Esophagus (tissue), 2 donors: ENCODE data around the gene RBM24. TPM values are rescaled to one million over a fixed set of nuclear protein-coding genes. Genes with fewer than 3 reads are reported as not detected.
"Not testable (repeated sequence)": the region's sequence is repeated elsewhere in the genome, so short reads cannot be mapped to it uniquely, and the experiment has no call there.

Experiments
- H3K27ac ChIP-seq, 2 donors: one replicate each; pipeline ENCODE4 v1.5.1; 2013; ENCODE audit warnings: low read depth in 2 of 2, mild to moderate bottlenecking in 2 of 2, inconsistent platforms in 1 of 2, low read length in 1 of 2, moderate library complexity in 1 of 2
- H3K27me3 ChIP-seq, 2 donors: one replicate each; pipeline ENCODE4 v1.6.1; 2013; ENCODE audit warnings: low read length in 2 of 2, control low read depth in 1 of 2, mild to moderate bottlenecking in 1 of 2; ENCODE audit not compliant: insufficient read depth in 2 of 2, control insufficient read depth in 1 of 2
- H3K36me3 ChIP-seq, 2 donors: one replicate each; pipeline ENCODE4 v1.6.1; 2013; ENCODE audit warnings: low read length in 1 of 2; ENCODE audit not compliant: control insufficient read depth in 2 of 2, insufficient read depth in 2 of 2
- H3K4me1 ChIP-seq, 2 donors: one replicate each; pipeline ENCODE4 v1.6.1; 2013; ENCODE audit warnings: low read length in 1 of 2; ENCODE audit not compliant: control insufficient read depth in 2 of 2, insufficient read depth in 2 of 2
- H3K4me3 ChIP-seq, 2 donors: one replicate each; pipeline ENCODE4 v1.5.1; 2013; ENCODE audit warnings: low read length in 2 of 2, mild to moderate bottlenecking in 2 of 2, low read depth in 1 of 2, moderate library complexity in 1 of 2
- H3K9me3 ChIP-seq, 2 donors: one replicate each; pipeline ENCODE4 v1.6.1; 2013; ENCODE audit warnings: mild to moderate bottlenecking in 2 of 2, low read depth in 1 of 2, low read length in 1 of 2, moderate library complexity in 1 of 2; ENCODE audit not compliant: control insufficient read depth in 2 of 2, insufficient read depth in 1 of 2
- WGBS, 2 donors: extraction: QIAGEN DNeasy Blood & Tissue Kit; methylation state at CpG; one replicate each; pipeline ENCODE4 v1.1.7; 2013; 5-methylcytosine and 5-hydroxymethylcytosine counted together
- polyA plus RNA-seq, 2 donors: library from polyadenylated mRNA; stranded (reverse); fragments of 200-250 nt; gene quantifications; one replicate each; pipeline ENCODE4 v1.2.3, GENCODE V29; 2013
- donor health status: healthy with polysubstance abuse.
- donor health status: Bipolar disorder and iron deficiency.

Gene RBM24
- polyA plus RNA-seq, 2 donors = 0.51 to 1.3 TPM

DNA sequence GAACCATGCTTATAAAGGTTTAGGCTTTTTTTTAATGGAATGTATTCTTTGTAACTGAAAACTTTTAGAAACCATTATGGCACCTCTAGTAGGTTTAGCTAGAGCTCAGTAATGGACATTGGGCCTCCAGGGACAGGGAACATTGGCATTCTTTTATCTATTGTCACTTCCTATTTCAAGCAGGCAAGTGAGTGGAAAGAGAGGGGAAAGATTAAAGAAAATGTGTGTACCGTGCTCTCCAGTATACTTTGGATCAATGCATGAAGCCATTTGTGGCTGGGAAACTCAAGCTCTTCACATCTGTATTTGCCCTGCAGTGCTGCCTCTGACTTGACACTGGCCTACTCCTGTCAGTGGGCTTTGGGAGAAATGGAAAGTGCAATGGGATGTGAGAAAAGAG, 18.6 kb downstream of the RBM24 start:
- Histone ChIP-seq H3K27me3 (no peaks in the 10 kb centered on the region), H3K9me3 (no peaks in the 10 kb centered on the region), H3K4me3 (no peak overlapping the region), H3K36me3 (no peaks in the 10 kb centered on the region), H3K27ac (no peak overlapping the region), H3K4me1 (no peaks in the 10 kb centered on the region)
- WGBS, 2 donors = 76 to 93% methylated on average over 1 of the region's 1 CpG

- Histone ChIP-seq H3K27me3 (no peaks in the 10 kb centered on the region), H3K27ac (no peak overlapping the region), H3K36me3 (no peaks in the 10 kb centered on the region), H3K4me3 (no peak overlapping the region), H3K9me3 (no peaks in the 10 kb centered on the region), H3K4me1 (no peaks in the 10 kb centered on the region)
- WGBS, 2 donors = 92% methylated on average over 5 of the region's 5 CpGs
These were observed 19.5 kb downstream of the RBM24 start for GRCh38 chr6:17300637-17301036.

- no peaks in the 10 kb centered on the region for H3K27me3 ChIP-seq
- no peak overlapping the region for H3K27ac ChIP-seq
- no peaks in the 10 kb centered on the region for H3K9me3 ChIP-seq
- no peaks in the 10 kb centered on the region for H3K36me3 ChIP-seq
- no peaks in the 10 kb centered on the region for H3K4me1 ChIP-seq
- no peak overlapping the region for H3K4me3 ChIP-seq
- 91 to 99% methylated on average over 2 of the region's 2 CpGs for WGBS, 2 donors
These were observed 22.3 kb downstream of the RBM24 start for GRCh38 chr6:17303444-17303843.

DNA sequence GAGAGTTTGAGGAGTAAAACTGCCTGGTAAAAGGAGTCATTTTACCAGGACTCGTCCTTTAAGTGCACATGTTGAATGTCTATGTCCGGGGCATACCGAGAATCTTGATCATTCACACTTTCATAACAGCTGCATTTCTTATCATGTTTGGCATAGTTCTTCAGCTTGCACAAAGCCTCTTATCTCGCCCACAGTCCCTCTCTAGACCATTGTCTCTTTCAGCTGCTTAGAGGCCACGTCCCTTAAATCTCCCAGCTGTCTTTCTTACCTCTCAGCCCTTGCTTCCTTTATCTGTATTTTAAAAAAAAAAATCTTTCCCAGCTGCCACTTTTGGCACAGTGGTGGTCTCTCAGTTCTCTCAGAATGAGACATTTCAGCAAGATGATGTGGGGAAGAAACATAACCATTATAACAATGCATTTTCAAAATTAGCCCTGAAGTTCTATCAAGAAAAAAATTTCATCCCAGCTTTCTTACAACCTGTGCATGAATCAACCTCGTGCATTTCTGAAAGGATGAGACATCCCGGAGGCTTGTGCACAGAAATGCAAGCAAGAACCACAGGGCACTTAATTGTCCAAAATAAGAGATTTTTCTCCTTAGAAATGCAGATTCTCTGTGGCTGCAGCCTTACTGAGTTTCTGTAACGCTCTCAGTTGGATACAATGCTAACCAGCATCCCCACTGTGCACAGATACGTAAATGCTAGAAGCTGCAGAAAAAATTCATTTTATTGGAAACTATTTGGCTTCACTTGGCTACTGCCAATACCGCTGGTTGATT, 24.2 kb downstream of the RBM24 start:
- H3K27ac ChIP-seq = no peak overlapping the region
- no peak overlapping the region for H3K4me3 ChIP-seq
- no peaks in the 10 kb centered on the region for H3K9me3 ChIP-seq
- H3K4me1 ChIP-seq = no peaks in the 10 kb centered on the region
- no peaks in the 10 kb centered on the region for H3K27me3 ChIP-seq
- 36 to 39% methylated on average over 10 of the region's 10 CpGs for WGBS, 2 donors
- H3K36me3 ChIP-seq = no peaks in the 10 kb centered on the region

DNA sequence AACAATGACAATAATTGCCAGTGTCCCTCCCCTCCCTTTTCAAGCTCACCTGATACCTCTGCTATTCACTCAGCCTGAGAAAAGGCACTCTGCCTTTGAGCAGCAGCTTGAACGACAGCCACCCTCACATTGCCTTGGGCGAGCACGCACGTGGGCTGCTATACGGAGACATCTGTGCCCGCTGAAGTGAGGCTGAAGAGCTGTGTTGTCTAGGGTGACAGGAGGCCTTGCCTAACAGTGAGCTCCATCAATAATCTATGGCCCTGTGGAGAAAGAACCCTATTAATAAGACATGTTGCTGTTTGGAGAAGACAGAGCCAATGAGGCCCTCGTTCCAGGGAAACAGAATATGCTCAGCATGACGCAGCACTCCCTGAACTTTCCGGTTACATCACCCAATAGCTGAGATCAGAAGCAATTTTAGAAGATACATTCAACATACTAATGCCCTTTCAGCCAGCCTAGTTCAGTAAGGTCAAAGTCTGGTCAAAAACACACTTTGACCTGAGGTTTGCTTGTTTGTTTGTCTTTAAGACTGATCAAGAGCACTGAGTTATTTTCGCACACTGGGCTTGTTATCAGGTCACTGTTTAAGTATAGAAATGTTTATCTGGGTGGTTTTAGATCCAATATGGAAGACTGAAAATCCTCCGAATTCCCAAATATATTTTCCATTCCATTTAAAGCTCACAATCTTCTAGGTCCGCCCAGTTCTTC, 30.6 kb downstream of the RBM24 start:
- H3K27ac ChIP-seq = no peak overlapping the region

GRCh38 chr6:17313238-17313637, 32.1 kb downstream of the RBM24 start:
- not testable (repeated sequence) for H3K4me1 ChIP-seq, H3K4me3 ChIP-seq, H3K9me3 ChIP-seq, H3K36me3 ChIP-seq, H3K27me3 ChIP-seq, H3K27ac ChIP-seq
- 94 to 98% methylated on average over 7 of the region's 7 CpGs for WGBS, 2 donors

More for the DNA sequence above, 30.6 kb downstream of the RBM24 start:
- 72 to 74% methylated on average over 12 of the region's 12 CpGs for WGBS, 2 donors
- no peak overlapping the region for H3K4me3 ChIP-seq
- H3K27me3 ChIP-seq = no peaks in the 10 kb centered on the region
- no peaks in the 10 kb centered on the region for H3K36me3 ChIP-seq
- H3K9me3 ChIP-seq = no peaks in the 10 kb centered on the region
- H3K4me1 ChIP-seq = no peaks in the 10 kb centered on the region

DNA sequence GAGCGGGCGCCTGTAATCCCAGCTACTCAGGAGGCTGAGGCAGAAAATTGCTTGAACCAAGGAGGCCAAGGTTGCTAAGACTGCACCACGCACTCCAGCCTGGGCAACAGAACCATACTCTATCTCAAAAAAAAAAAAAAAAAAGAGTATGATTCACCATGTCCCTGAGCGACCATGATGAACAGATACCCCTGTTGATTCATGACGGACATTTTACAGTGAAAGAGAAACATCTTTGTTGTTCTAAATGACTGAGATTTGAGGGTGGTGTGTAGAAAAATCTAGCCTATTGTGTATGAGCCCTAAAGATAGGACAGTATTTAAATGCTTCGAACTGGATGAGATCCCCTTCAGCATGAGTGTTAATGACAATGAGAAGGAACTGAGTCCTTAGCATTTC, 32.8 kb downstream of the RBM24 start:
- WGBS, 2 donors = 93 to 95% methylated on average over 6 of the region's 6 CpGs
- Histone ChIP-seq H3K4me3 (no peak overlapping the region), H3K27me3 (no peaks in the 10 kb centered on the region), H3K9me3 (no peaks in the 10 kb centered on the region), H3K4me1 (no peaks in the 10 kb centered on the region), H3K36me3 (no peaks in the 10 kb centered on the region), H3K27ac (no peak overlapping the region)

DNA sequence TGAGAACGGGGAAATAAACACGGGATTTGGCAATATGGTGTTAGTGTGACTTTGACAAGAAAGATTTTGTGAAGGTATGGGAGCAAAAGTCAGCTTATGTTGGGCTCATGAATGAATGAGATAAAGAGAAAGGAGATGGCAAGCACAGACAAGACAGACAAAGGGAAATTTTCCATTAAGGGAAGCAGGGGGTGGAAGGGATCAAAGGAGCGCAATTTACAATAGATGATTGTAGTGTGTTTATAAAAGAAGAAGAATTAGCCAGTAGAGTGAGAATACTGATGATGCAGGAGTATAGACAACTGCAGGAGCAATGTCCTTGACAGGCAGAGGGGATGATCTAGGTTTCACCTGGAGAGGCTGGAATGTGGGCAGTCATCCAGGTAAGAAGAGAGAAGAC, 34.1 kb downstream of the RBM24 start:
- no peaks in the 10 kb centered on the region for H3K9me3 ChIP-seq
- no peaks in the 10 kb centered on the region for H3K36me3 ChIP-seq
- 89 to 95% methylated on average over 3 of the region's 3 CpGs for WGBS, 2 donors

DNA sequence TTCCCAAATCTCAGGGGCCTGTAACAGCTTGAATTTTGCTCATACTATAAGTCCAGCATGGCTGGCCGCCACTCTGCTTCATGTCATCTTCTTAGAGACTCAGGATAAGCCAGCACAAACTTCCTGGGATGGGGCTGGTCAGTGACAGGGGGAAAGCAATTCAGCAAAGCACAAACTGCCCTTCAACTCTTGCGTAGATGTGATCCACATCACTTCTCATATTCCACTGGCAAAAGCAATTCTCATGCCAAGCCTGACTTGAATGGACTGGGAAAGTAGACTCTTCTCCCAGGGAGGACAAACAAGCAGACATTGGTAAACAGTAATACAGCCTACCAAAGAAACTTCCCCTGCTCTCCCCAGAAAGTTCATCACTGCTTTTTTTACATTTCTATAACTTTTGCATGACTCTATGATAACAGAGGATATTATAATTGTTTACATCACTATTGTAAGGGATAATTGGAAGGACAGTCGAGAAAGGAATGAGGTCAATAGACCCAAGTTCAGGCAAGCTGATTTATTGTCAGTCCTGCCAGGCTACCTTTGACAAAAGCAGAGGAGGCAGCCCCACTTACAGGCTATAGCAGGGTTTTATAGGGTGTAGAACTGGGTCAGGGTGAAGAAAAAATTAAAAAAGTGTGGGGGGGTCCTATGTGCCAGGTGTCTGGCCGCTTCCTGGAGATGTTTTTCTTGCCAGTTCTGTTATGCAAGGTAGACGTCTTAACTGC, 37.4 kb downstream of the RBM24 start:
- WGBS, 2 donors = 82 to 84% methylated on average over 5 of the region's 5 CpGs
- Histone ChIP-seq H3K27me3 (no peaks in the 10 kb centered on the region), H3K4me1 (no peaks in the 10 kb centered on the region), H3K27ac (no peak overlapping the region), H3K36me3 (no peaks in the 10 kb centered on the region), H3K9me3 (no peaks in the 10 kb centered on the region), H3K4me3 (no peak overlapping the region)

More for the DNA sequence above, 34.1 kb downstream of the RBM24 start:
- Histone ChIP-seq H3K27ac (no peak overlapping the region), H3K27me3 (no peaks in the 10 kb centered on the region), H3K4me3 (no peak overlapping the region), H3K4me1 (no peaks in the 10 kb centered on the region)
